Loucy (cell line): ENCODE results near the gene ZSWIM6.

Source experiments
- H2AFZ ChIP-seq: fragments of 200-600 bp; sonication (generic); 2 replicates; pipeline ENCODE4 v1.6.0; 2016; ENCODE audit warnings: antibody characterized with exemption, mild to moderate bottlenecking, low read length, moderate library complexity
- H3F3A ChIP-seq: fragments of 200-600 bp; 2 replicates; pipeline ENCODE4 v1.6.0; 2016; ENCODE audit warnings: antibody characterized with exemption, low read depth, mild to moderate bottlenecking
- H3K27me3 ChIP-seq: fragments of 200-600 bp; sonication (generic); 2 replicates; pipeline ENCODE4 v1.6.1; 2014; ENCODE audit warnings: low read length, mild to moderate bottlenecking; ENCODE audit not compliant: insufficient read depth, poor library complexity, severe bottlenecking
- H3K36me3 ChIP-seq: fragments of 200-600 bp; sonication (generic); 2 replicates; pipeline ENCODE4 v1.6.1; 2016; ENCODE audit warnings: low read length; ENCODE audit not compliant: insufficient read depth
- H3K4me1 ChIP-seq: fragments of 200-600 bp; sonication (generic); 2 replicates; pipeline ENCODE4 v1.5.1; 2014; ENCODE audit warnings: low read length, mild to moderate bottlenecking; ENCODE audit not compliant: insufficient read depth, poor library complexity, severe bottlenecking
- H3K4me2 ChIP-seq: fragments of 200-600 bp; sonication (generic); 2 replicates; pipeline ENCODE4 v1.6.0; 2014; ENCODE audit warnings: antibody characterized with exemption, low read length, low read depth, mild to moderate bottlenecking; ENCODE audit not compliant: poor library complexity, severe bottlenecking
- H3K4me3 ChIP-seq: fragments of 200-600 bp; sonication (generic); 2 replicates; pipeline ENCODE4 v1.5.1; 2014; ENCODE audit warnings: low read length, mild to moderate bottlenecking, mixed read lengths; ENCODE audit not compliant: poor library complexity, severe bottlenecking
- H3K79me2 ChIP-seq: fragments of 200-600 bp; sonication (generic); 2 replicates; pipeline ENCODE4 v1.6.1; 2014; ENCODE audit warnings: low read length; ENCODE audit not compliant: insufficient read depth
- H3K9ac ChIP-seq: fragments of 200-600 bp; sonication (generic); 2 replicates; pipeline ENCODE4 v1.6.0; 2014; ENCODE audit warnings: mild to moderate bottlenecking, low read depth, low read length, moderate library complexity; ENCODE audit not compliant: poor library complexity, severe bottlenecking
- H3K9me2 ChIP-seq: fragments of 200-600 bp; sonication (generic); replicated peaks from 2 replicates; pipeline ENCODE4 v1.6.1; 2016; ENCODE audit warnings: low read depth, low read length, mixed read lengths
- H3K9me3 ChIP-seq: fragments of 200-600 bp; sonication (generic); 2 replicates; pipeline ENCODE4 v1.6.1; 2014; ENCODE audit warnings: mild to moderate bottlenecking, antibody characterized with exemption, low read length, low read depth; ENCODE audit not compliant: insufficient read depth
- H4K20me1 ChIP-seq: fragments of 200-600 bp; sonication (generic); 2 replicates; pipeline ENCODE4 v1.6.0; 2014; ENCODE audit warnings: antibody characterized with exemption, low read length, mild to moderate bottlenecking; ENCODE audit not compliant: insufficient read depth, poor library complexity, severe bottlenecking
- CTCF ChIP-seq: fragments of 200-600 bp; sonication (generic); conservative IDR thresholded peaks from 2 replicates; pipeline ENCODE4 v1.5.1; 2014; ENCODE audit warnings: mild to moderate bottlenecking, antibody characterized with exemption, low read length
- EZH2phosphoT487 ChIP-seq: fragments of 200-600 bp; IDR thresholded peaks from 2 replicates; pipeline ENCODE4 v1.6.1; 2018; ENCODE audit warnings: antibody characterized with exemption, mild to moderate bottlenecking, moderate library complexity, borderline replicate concordance

Gene ZSWIM6

GRCh38 chr5:61563401-61563800 lies 231.3 kb downstream of the ZSWIM6 start:
- Histone ChIP-seq H4K20me1 (no peaks in the 10 kb centered on the region), H3K4me2 (no peak overlapping the region), H3K36me3 (no peaks in the 10 kb centered on the region), H3K9me3 (no peaks in the 10 kb centered on the region), H3K4me3 (no peak overlapping the region), H3K4me1 (peaks cover 6% of the 10 kb centered on the region), H3K79me2 (no peaks in the 10 kb centered on the region), H3K27me3 (no peaks in the 10 kb centered on the region), H3K9ac (no peak overlapping the region), H2AFZ (no peak overlapping the region), H3F3A (no peaks in the 10 kb centered on the region), H3K9me2 (no peaks in the 10 kb centered on the region)
- TF ChIP-seq EZH2phosphoT487 (no peak), CTCF (no peak)

GRCh38 chr5:61567337-61567736 lies 235.3 kb downstream of the ZSWIM6 start:
- no peaks in the 10 kb centered on the region for H3K36me3 ChIP-seq
- no peaks in the 10 kb centered on the region for H3K79me2 ChIP-seq
- H3K9me3 ChIP-seq, result no peaks in the 10 kb centered on the region

GRCh38 chr5:61569353-61569752 lies 237.3 kb downstream of the ZSWIM6 start:
- Histone ChIP-seq H3K27me3 (no peaks in the 10 kb centered on the region), H3K79me2 (no peaks in the 10 kb centered on the region), H3K4me1 (no peaks in the 10 kb centered on the region), H3K9me2 (no peaks in the 10 kb centered on the region), H3K4me3 (no peak overlapping the region), H3K9me3 (no peaks in the 10 kb centered on the region), H3K4me2 (no peak overlapping the region), H4K20me1 (no peaks in the 10 kb centered on the region), H3K9ac (no peak overlapping the region), H3K36me3 (no peaks in the 10 kb centered on the region), H2AFZ (no peak overlapping the region), H3F3A (no peaks in the 10 kb centered on the region)
- TF ChIP-seq CTCF (no peak), EZH2phosphoT487 (no peak)

More at GRCh38 chr5:61567337-61567736, 235.3 kb downstream of the ZSWIM6 start:
- H3K9me2 ChIP-seq, result no peaks in the 10 kb centered on the region
- H2AFZ ChIP-seq, result no peak overlapping the region
- H3K9ac ChIP-seq, result no peak overlapping the region
- no peaks in the 10 kb centered on the region for H3K27me3 ChIP-seq
- H4K20me1 ChIP-seq, result no peaks in the 10 kb centered on the region
- no peak overlapping the region for H3K4me2 ChIP-seq
- H3K4me3 ChIP-seq, result no peak overlapping the region
- no peaks in the 10 kb centered on the region for H3F3A ChIP-seq
- no peaks in the 10 kb centered on the region for H3K4me1 ChIP-seq
- no peak for TF ChIP-seq CTCF
- no peak for TF ChIP-seq EZH2phosphoT487
